ENCODE results near the gene ACOT7. TPM values are rescaled to one million over a fixed set of nuclear protein-coding genes. Genes with fewer than 3 reads are reported as not detected.
"Not testable (repeated sequence)": the region's sequence is repeated elsewhere in the genome, so short reads cannot be mapped to it uniquely, and the experiment has no call there.

The ACOT7 gene
- total RNA-seq, 4 donors from 2014 or later = 18.6 to 29.4 (median 23.2) TPM

- Histone ChIP-seq H3K4me3 (no peak overlapping the region), H3K27ac (no peak overlapping the region), H3K27me3 (no peaks in the 10 kb centered on the region), H3K9me3 (no peaks in the 10 kb centered on the region), H3K36me3 (peaks cover 0 to 81% (median 5%) of the 10 kb centered on the region in 3 donors), H3K4me1 (peaks cover 0 to 13% (median 0%) of the 10 kb centered on the region in 4 donors)
- DNase-seq (ENCODE audit: low spot score in 2 of 2) = no peak
- 96 to 97% methylated on average over 13 of the region's 13 CpGs for WGBS, 2 donors
- TF ChIP-seq EP300 (IDR thresholded peaks at IDR 0.05) = no peak
- no peak for TF ChIP-seq POLR2A (IDR thresholded peaks at IDR 0.05)
- no peak for TF ChIP-seq CTCF (IDR thresholded peaks at IDR 0.05)
These were observed 169.9 kb downstream of the ACOT7 start for GRCh38 chr1:6223617-6224016.

GRCh38 chr1:6222636-6223035, 170.9 kb downstream of the ACOT7 start:
- Histone ChIP-seq H3K36me3 (peaks cover 0 to 71% (median 5%) of the 10 kb centered on the region in 3 donors), H3K9me3 (no peaks in the 10 kb centered on the region), H3K27me3 (no peaks in the 10 kb centered on the region), H3K27ac (peak overlapping the region in 2 of 4 donors; percentile 22 to 55), H3K4me3 (no peak overlapping the region), H3K4me1 (peaks cover 0 to 13% (median 0%) of the 10 kb centered on the region in 4 donors)
- TF ChIP-seq EP300 (IDR thresholded peaks at IDR 0.05) (no peak), POLR2A (IDR thresholded peaks at IDR 0.05) (no peak), CTCF (IDR thresholded peaks at IDR 0.05) (no peak)
- WGBS, 2 donors = 36 to 57% methylated on average over 6 of the region's 6 CpGs
- peak in 1 of 2 donors; percentile 63 for DNase-seq (ENCODE audit: low spot score in 2 of 2)

- H3K36me3 ChIP-seq = peaks cover 0 to 63% (median 5%) of the 10 kb centered on the region in 3 donors
- H3K4me1 ChIP-seq = peaks cover 0 to 13% (median 0%) of the 10 kb centered on the region in 4 donors
- H3K27me3 ChIP-seq = no peaks in the 10 kb centered on the region
- no peak overlapping the region for H3K27ac ChIP-seq
- WGBS, 2 donors = 89 to 90% methylated on average over 12 of the region's 12 CpGs
- no peaks in the 10 kb centered on the region for H3K9me3 ChIP-seq
- TF ChIP-seq POLR2A (IDR thresholded peaks at IDR 0.05) (no peak), EP300 (IDR thresholded peaks at IDR 0.05) (no peak), CTCF (IDR thresholded peaks at IDR 0.05) (no peak)
- no peak overlapping the region for H3K4me3 ChIP-seq
- no peak for DNase-seq (ENCODE audit: low spot score in 2 of 2)
These were observed 172.3 kb downstream of the ACOT7 start for GRCh38 chr1:6221210-6221784.

- peaks cover 0 to 13% (median 0%) of the 10 kb centered on the region in 4 donors for H3K4me1 ChIP-seq
- WGBS, 2 donors = 68 to 86% methylated on average over 2 to 8 of the region's 8 CpGs
- peaks cover 0 to 63% (median 5%) of the 10 kb centered on the region in 3 donors for H3K36me3 ChIP-seq
- no peak for DNase-seq (ENCODE audit: low spot score in 2 of 2)
- H3K27me3 ChIP-seq = no peaks in the 10 kb centered on the region
- H3K27ac ChIP-seq = no peak overlapping the region
- no peak overlapping the region for H3K4me3 ChIP-seq
- no peak for TF ChIP-seq POLR2A (IDR thresholded peaks at IDR 0.05)
- TF ChIP-seq CTCF (IDR thresholded peaks at IDR 0.05) = no peak
- TF ChIP-seq EP300 (IDR thresholded peaks at IDR 0.05) = no peak
- H3K9me3 ChIP-seq = no peaks in the 10 kb centered on the region
These were observed 173.3 kb downstream of the ACOT7 start for GRCh38 chr1:6220236-6220635.

GRCh38 chr1:6219641-6220040, 173.9 kb downstream of the ACOT7 start:
- H3K9me3 ChIP-seq; DNase-seq (ENCODE audit: low spot score in 2 of 2); H3K27ac ChIP-seq; H3K4me3 ChIP-seq; H3K27me3 ChIP-seq: not testable (repeated sequence)
- WGBS, 2 donors = 86 to 89% methylated on average over 11 of the region's 11 CpGs
- Histone ChIP-seq H3K4me1 (peaks cover 0 to 13% (median 0%) of the 10 kb centered on the region in 4 donors), H3K36me3 (peaks cover 0 to 57% (median 5%) of the 10 kb centered on the region in 3 donors)
